HG02840 (cell line): ENCODE results near the gene JMJD1C.

ENCODE experiments used
- ATAC-seq: cut with Tn5 transposase; IDR thresholded peaks from one replicate; pipeline ENCODE4 v1.9.1; 2021; ENCODE audit warnings: mild to moderate bottlenecking, moderate library complexity, moderate number of reproducible peaks; ENCODE audit not compliant: unreplicated experiment, low FRiP score

Gene JMJD1C

DNA sequence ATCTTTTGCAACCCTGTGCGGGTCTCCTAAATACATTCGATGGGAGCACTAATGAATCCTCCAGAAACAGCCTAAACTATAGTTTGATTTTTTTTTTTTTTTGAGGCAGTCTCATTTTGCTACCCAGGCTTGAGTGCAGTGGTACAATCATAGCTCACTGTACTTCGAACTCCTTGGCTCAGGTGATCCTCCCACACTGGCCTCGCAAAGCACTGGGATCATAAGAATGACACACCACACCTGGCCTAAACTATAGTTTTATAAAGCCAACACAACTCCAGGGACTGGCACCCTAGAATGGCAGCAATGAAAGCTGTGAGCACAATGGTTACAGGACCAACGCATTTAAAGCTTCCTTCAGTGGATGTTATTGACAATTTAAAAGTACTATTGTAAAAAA, 14.5 kb upstream of the JMJD1C start:
- ATAC-seq, result no peak

DNA sequence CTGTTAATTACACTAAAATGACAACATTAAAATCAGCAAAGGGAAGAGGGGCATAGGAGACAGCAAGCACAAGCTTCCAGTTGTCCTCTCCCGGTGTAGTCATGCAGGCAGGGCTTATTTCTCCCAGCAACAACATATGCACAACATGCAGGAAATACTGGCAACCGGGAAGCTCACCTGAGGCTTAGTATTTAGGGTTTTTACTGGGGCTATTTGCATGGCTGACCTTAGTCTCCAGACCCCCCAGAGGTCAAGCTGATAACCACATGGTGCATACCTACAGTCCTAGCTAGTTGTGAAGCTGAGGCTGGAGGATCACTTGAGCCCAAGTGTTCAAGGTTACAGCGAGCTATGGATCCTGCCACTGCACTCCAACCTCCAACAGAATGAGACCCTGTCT, 12.8 kb upstream of the JMJD1C start:
- no peak for ATAC-seq

- no peak for ATAC-seq
Observed at GRCh38 chr10:63477927-63478326, 12.2 kb upstream of the JMJD1C start.

DNA sequence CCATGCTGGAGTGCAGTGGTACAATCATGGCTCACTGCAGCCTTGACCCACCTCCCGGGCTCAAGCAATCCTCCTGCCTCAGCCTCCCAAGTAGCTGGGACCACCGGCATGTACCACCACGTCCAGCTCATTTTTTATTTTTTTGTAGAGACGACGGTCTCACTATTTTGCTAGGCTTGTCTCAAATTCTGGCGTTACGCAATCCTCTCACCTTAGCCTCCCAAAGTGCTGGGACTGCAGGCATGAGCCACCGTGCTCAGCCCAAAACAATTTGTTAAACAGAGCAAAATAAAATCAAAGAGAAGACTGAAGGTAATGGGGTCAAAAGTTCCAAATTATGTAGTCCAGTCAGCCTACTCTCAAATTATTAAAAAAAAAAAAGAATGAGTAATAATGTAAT, 8.7 kb upstream of the JMJD1C start:
- ATAC-seq, result no peak

DNA sequence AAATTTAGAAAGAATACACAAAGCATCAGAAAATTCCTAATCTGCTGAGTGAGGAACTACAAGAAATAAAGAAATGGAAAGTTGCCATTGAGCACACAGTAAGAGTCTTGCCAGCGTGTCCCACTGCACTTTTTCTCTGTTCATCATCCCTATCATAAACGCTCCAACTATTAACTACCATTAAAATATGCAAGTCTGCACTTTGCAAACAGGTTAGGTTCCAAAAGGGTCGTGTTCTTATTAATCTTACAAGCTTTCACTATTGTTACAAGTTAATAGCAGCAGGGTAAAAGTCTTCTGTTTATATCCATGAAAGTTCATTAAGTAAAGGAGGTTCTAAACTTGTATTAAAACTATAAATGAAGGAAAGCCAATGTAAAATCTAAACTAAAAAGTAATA, 5.2 kb upstream of the JMJD1C start:
- ATAC-seq, result no peak

GRCh38 chr10:63468947-63469346, 3.2 kb upstream of the JMJD1C start:
- ATAC-seq, result no peak

DNA sequence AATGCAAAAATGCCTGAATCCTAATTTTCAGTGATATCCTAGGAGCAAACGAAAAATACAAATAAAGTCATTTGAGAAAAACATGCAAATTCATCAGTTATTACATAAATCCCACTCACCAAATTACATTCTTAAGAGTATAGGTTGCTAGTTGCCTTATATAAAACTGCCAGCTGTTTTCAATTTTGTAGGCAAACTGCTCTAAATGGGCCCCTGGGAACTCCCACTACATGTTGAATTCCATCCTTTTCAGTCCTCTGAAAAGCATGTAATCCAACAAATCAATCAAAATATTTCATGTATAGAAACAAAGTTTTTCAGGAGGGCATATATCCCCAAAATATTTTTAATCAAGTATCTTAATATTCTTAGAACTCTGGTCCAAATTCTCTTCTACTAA, 2.1 kb upstream of the JMJD1C start:
- ATAC-seq, result no peak

GRCh38 chr10:63466144-63466935, 563 bp upstream of the JMJD1C start:
- ATAC-seq, result peak; percentile 31

DNA sequence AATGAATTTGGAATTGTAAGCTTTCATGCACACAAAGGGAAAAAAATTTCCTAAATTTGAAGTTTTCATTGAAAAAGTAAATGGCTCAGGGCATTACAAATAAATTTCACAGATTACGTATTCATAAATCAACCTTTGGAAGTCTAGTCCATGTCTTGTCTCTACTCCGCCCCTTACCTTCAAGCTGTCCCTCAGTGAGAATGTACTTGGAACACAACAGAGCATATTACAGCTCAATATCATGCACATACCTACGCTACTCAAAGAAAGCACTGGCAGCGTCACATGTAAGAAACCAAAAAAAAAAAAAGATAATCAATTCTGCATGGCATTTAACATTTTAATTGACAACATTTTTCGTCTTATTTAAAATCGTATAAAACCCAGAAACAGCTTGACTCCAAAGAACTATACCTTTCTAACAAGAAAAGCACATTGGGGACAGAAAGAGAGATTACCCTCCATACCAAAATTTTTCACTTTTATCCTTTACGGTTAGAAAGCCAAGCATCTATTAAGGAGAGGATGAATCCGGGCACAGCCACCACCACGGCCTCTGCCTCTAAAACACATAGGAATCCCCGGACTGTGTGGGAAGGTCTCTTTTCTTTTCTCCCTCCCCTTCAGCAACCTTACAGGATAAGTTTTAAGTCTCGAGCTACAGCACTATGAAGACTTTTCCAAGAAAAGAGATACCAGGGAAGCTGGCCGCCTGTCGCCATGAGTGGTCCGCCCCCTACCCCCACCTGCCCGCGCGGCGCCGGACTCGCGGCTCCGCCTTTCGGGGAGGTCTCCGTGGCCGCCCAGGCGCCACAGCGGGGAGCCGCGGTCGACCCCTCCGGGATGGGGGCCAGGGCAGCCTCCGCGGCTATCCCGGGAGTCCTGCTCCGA, 1.1 kb downstream of the JMJD1C start:
- ATAC-seq, result peak; percentile 51

- no peak for ATAC-seq
Observed at GRCh38 chr10:63462442-63462841, 3.3 kb downstream of the JMJD1C start.

- ATAC-seq, result no peak
Observed at GRCh38 chr10:63458177-63458576, 7.6 kb downstream of the JMJD1C start.

GRCh38 chr10:63457594-63457993, 8.2 kb downstream of the JMJD1C start:
- ATAC-seq, result no peak

- no peak for ATAC-seq
Observed at GRCh38 chr10:63456437-63457210, 9.2 kb downstream of the JMJD1C start.

DNA sequence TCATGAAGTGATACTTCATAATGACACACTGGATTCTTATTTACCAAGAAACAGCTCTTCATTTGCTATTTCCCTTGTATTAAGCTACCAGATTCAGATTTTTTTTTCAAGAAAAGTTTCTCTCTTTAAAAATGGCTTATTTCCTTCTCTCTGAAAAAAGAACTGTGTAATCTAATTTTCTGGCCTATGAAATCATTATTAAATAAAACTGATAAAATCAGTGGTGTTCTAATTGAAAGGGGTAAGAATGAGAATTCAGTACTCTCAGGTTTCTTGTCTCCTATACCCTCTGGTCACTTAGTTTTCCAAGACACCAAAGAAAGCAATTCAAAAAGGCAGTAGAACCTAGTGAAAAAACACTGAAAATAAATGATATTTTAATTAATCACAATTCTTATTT, 10.3 kb downstream of the JMJD1C start:
- no peak for ATAC-seq

GRCh38 chr10:63454631-63455030, 11.1 kb downstream of the JMJD1C start:
- no peak for ATAC-seq

DNA sequence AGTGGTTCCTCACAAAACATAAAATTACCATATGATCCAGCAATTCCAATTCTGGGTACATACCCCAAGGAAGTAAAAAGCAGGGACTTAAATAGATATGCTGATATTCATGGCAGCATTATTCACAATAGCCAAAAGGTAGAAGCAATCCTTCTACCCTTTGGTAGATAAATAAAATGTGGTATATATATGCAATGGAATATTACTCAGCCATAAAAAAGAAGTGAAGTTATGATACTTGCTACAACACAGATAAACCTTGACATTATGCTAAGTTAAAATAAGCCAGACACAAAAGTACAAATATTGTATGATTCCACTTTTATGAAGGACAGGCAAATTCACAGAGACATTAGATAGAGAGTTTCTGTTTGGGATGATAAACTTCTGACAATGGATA, 13.3 kb downstream of the JMJD1C start:
- no peak for ATAC-seq

GRCh38 chr10:63446716-63447440, 18.9 kb downstream of the JMJD1C start:
- ATAC-seq, result no peak

DNA sequence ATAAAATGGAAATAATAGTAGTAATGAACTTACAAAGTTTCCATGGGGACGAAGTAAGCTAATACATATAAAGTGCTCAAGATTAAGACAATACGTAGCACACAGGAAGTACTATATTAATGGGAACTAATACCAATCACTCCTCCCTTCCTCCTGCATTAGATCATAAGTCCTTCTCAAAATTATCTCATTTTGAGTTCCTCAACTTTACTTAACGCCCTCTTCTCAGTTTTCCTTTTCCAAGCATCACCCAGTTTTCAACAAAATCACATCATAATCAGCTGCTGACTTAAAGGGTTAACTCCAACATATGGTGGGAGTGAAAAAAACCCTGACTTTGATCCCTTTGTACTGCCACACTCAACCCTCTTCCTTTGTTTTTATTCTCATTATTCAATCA, 24.4 kb downstream of the JMJD1C start:
- no peak for ATAC-seq

DNA sequence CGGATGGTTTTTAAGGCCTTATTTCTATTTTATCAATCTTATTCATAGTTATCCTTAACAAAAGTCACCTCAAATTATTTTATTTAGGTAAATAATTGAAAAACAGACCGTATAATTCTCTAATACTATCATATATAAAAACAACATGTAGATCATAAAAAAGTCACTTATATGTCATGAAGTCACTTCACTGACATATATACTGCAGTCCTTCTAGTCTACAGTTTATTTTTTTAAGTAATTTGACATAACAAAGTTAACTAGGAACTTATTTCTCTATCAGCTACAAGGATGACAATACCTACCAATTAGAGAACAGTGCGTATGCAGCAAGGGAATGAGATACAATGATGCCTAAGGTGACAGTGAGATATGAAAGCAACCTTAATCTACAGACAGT, 26.2 kb downstream of the JMJD1C start:
- no peak for ATAC-seq
